Measurements from ENCODE around the gene ZNF148.

Gene ZNF148, protein sequence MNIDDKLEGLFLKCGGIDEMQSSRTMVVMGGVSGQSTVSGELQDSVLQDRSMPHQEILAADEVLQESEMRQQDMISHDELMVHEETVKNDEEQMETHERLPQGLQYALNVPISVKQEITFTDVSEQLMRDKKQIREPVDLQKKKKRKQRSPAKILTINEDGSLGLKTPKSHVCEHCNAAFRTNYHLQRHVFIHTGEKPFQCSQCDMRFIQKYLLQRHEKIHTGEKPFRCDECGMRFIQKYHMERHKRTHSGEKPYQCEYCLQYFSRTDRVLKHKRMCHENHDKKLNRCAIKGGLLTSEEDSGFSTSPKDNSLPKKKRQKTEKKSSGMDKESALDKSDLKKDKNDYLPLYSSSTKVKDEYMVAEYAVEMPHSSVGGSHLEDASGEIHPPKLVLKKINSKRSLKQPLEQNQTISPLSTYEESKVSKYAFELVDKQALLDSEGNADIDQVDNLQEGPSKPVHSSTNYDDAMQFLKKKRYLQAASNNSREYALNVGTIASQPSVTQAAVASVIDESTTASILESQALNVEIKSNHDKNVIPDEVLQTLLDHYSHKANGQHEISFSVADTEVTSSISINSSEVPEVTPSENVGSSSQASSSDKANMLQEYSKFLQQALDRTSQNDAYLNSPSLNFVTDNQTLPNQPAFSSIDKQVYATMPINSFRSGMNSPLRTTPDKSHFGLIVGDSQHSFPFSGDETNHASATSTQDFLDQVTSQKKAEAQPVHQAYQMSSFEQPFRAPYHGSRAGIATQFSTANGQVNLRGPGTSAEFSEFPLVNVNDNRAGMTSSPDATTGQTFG

DNA sequence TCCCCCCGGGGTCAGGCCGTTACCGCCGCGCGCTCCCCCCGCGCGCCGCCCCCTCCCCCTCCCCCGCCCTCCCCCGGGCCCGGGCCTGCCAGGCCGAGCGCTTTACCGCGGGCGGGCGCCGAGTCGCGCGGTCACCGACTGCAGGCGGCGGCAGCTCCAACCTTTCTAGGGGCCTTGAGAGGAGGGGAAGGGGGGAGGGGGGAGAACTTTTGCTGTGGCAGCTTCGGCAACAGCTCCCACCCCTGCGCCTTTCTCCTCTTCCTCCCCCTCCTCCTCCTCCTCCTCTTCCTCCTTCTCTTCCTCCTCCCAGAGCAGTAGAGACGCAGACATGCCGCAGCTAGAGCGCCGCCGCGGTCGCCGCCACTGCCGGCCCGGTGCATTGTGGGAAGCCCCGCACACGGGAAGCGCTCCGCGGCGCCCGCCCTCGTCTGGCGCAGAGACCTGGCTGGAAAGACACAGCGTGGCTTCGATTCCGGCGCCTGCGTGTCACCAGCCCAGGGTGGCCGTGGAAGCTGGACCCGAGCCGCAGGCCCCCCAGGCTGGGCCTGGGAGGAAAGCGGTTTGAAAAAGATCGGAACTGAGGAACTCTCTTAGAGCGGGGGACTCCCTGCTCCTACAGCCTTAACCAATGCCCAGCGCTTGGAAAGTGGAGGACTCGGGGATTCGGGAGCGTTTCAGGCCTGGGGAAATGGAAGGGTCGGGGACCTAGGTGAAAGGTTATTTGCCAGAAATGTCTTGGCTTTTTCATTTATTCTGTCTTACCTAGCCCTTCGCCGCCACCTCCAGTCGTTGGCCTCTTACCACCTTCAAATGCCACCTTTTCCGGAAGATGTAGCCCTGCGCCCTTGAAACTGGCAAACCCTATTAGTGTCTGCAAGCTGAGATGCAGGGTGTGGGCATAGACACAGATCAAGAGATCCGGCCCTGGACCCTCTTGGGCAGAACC, at the start of gene ZNF148:
Gene ZNF148, minus strand, starts transcription at position 330 of the 946 bp plus-strand sequence. CDS start 61,685 bp downstream, outside the sequence.
- TF ChIP-seq, protein P1, sequence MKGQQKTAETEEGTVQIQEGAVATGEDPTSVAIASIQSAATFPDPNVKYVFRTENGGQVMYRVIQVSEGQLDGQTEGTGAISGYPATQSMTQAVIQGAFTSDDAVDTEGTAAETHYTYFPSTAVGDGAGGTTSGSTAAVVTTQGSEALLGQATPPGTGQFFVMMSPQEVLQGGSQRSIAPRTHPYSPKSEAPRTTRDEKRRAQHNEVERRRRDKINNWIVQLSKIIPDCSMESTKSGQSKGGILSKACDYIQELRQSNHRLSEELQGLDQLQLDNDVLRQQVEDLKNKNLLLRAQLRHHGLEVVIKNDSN (IDR thresholded peaks at IDR 0.05) = 0 out of 2 replicates have a peak, but pooled peaks have one; percentile 6
- TF ChIP-seq, protein P2, sequence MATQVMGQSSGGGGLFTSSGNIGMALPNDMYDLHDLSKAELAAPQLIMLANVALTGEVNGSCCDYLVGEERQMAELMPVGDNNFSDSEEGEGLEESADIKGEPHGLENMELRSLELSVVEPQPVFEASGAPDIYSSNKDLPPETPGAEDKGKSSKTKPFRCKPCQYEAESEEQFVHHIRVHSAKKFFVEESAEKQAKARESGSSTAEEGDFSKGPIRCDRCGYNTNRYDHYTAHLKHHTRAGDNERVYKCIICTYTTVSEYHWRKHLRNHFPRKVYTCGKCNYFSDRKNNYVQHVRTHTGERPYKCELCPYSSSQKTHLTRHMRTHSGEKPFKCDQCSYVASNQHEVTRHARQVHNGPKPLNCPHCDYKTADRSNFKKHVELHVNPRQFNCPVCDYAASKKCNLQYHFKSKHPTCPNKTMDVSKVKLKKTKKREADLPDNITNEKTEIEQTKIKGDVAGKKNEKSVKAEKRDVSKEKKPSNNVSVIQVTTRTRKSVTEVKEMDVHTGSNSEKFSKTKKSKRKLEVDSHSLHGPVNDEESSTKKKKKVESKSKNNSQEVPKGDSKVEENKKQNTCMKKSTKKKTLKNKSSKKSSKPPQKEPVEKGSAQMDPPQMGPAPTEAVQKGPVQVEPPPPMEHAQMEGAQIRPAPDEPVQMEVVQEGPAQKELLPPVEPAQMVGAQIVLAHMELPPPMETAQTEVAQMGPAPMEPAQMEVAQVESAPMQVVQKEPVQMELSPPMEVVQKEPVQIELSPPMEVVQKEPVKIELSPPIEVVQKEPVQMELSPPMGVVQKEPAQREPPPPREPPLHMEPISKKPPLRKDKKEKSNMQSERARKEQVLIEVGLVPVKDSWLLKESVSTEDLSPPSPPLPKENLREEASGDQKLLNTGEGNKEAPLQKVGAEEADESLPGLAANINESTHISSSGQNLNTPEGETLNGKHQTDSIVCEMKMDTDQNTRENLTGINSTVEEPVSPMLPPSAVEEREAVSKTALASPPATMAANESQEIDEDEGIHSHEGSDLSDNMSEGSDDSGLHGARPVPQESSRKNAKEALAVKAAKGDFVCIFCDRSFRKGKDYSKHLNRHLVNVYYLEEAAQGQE (IDR thresholded peaks at IDR 0.05; ENCODE audit: low read depth) = no peak
- TF ChIP-seq RAD21 (IDR thresholded peaks at IDR 0.05; ENCODE audit: low read depth) = no peak
- peak; percentile 47; the same call in 1 of the 2 replicates for TF ChIP-seq NFIC (IDR thresholded peaks at IDR 0.05)
- TF ChIP-seq CREB1 (IDR thresholded peaks at IDR 0.05; ENCODE audit: low read depth) = no peak; the same call in 1 of the 2 replicates
- TF ChIP-seq EP300 (IDR thresholded peaks at IDR 0.05; ENCODE audit: borderline replicate concordance) = 0 out of 2 replicates have a peak, but pooled peaks have one; percentile 19
- peak; percentile 83 for TF ChIP-seq TCF12 (IDR thresholded peaks at IDR 0.05; ENCODE audit: low read depth)
- TF ChIP-seq FOXM1 (IDR thresholded peaks at IDR 0.05; ENCODE audit: borderline replicate concordance, low read depth) = peak; percentile 36; the same call in 1 of the 2 replicates
- TF ChIP-seq CEBPB (IDR thresholded peaks at IDR 0.05) = no peak
- TF ChIP-seq TAF1 (IDR thresholded peaks at IDR 0.05; ENCODE audit: low read depth) = peak; percentile 98
- TF ChIP-seq, protein P3, sequence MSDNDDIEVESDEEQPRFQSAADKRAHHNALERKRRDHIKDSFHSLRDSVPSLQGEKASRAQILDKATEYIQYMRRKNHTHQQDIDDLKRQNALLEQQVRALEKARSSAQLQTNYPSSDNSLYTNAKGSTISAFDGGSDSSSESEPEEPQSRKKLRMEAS (IDR thresholded peaks at IDR 0.05) = peak; percentile 85
- TF ChIP-seq EGR1 (IDR thresholded peaks at IDR 0.05) = peak; percentile 34; the same call in 1 of the 2 replicates
- TF ChIP-seq YY1 (IDR thresholded peaks at IDR 0.05; ENCODE audit: low read depth) = peak; percentile 86
- no peak for TF ChIP-seq ZBTB7A (IDR thresholded peaks at IDR 0.05; ENCODE audit: low read depth)
- no peak; the same call in 1 of the 2 replicates for TF ChIP-seq TEAD4 (IDR thresholded peaks at IDR 0.05)

DNA sequence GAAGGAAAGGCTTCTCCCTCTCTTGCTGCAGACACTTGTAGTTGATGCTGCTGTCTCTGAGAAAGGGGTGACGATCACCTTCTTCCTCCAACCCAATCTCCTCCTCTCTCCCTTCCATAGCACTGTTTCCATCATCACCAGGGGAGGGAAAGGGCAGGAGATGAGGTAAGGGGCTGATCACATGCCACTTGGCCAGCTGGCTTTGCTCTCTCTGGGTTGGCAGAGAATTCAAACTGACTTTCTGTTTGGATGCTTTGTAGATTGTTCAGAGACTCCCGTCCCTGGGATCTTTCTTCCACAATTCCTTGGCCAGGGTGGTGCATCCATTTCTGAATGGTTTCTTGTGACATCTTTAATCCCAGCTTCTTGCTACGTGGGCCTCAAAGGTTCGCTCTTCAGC, 43.2 kb upstream of the ZNF148 start:
- TF ChIP-seq TEAD4 (IDR thresholded peaks at IDR 0.05) (no peak), RAD21 (IDR thresholded peaks at IDR 0.05; ENCODE audit: low read depth) (no peak), YY1 (IDR thresholded peaks at IDR 0.05; ENCODE audit: low read depth) (no peak), ZBTB7A (IDR thresholded peaks at IDR 0.05; ENCODE audit: low read depth) (no peak)
- TF ChIP-seq, protein P2 (IDR thresholded peaks at IDR 0.05; ENCODE audit: low read depth) = no peak
- TF ChIP-seq, protein P3 (IDR thresholded peaks at IDR 0.05) = no peak

DNA sequence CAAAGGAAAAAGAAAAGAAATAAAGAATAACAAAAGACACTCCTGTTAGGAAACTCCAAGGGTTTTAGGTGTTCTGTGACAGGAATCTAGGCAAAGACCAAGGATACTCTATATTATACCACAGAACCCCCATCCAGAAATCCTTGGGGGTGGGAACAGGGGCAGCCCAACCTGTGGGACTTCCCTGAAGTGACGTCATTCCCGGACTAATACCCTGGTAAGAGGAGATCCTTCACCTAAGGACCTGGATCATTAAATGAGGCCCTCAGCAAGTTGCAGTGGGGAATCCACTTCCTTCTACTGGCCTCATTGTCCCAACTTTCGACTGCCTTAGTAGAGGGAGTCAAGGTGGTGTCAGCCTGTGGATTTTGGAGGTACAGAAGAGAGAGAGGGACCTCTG, 41.1 kb upstream of the ZNF148 start:
- TF ChIP-seq, protein P1 (IDR thresholded peaks at IDR 0.05) = no peak
- no peak for TF ChIP-seq TAF1 (IDR thresholded peaks at IDR 0.05; ENCODE audit: low read depth)
- TF ChIP-seq YY1 (IDR thresholded peaks at IDR 0.05; ENCODE audit: low read depth) = no peak
- TF ChIP-seq EP300 (IDR thresholded peaks at IDR 0.05; ENCODE audit: borderline replicate concordance) = no peak
- TF ChIP-seq ZBTB7A (IDR thresholded peaks at IDR 0.05; ENCODE audit: low read depth) = no peak
- TF ChIP-seq CREB1 (IDR thresholded peaks at IDR 0.05; ENCODE audit: low read depth) = no peak
- TF ChIP-seq, protein P3 (IDR thresholded peaks at IDR 0.05) = no peak
- TF ChIP-seq TEAD4 (IDR thresholded peaks at IDR 0.05) = no peak
- TF ChIP-seq FOXM1 (IDR thresholded peaks at IDR 0.05; ENCODE audit: borderline replicate concordance, low read depth) = no peak
- no peak for TF ChIP-seq EGR1 (IDR thresholded peaks at IDR 0.05)
- TF ChIP-seq RAD21 (IDR thresholded peaks at IDR 0.05; ENCODE audit: low read depth) = no peak
- no peak for TF ChIP-seq CEBPB (IDR thresholded peaks at IDR 0.05)
- TF ChIP-seq, protein P2 (IDR thresholded peaks at IDR 0.05; ENCODE audit: low read depth) = no peak

All from Ishikawa (cell line).